Fibroblast of villous mesenchyme (primary cell): ENCODE measurements around the gene TMEM132D. TPM values are rescaled to one million over a fixed set of nuclear protein-coding genes. Genes with fewer than 3 reads are reported as not detected.

Source experiments
- DNase-seq: peaks from one replicate; pipeline ENCODE4 v3.0.0-alpha.2; 2010; ENCODE audit warnings: low read depth
- H3K4me3 ChIP-seq: 2 replicates; pipeline ENCODE4 v1.5.1; 2011; ENCODE audit warnings: low read depth, mild to moderate bottlenecking, low read length
- total RNA-seq: library from RNA; depleted of rRNA; stranded (reverse); fragments of >200 nt; gene quantifications from 2 replicates; pipeline ENCODE4 v1.2.3, GENCODE V29; 2012
- TF ChIP-seq, protein P1 (sequence below): IDR thresholded peaks from 2 replicates; pipeline ENCODE4 v1.5.1; 2012; ENCODE audit warnings: low read depth, mild to moderate bottlenecking, low read length; ENCODE audit not compliant: insufficient read depth

TMEM132D gene
- total RNA-seq, 1 donor, result not detected

GRCh38 chr12:129363041-129363440, 540.8 kb downstream of the TMEM132D start:
- TF ChIP-seq, protein P1, sequence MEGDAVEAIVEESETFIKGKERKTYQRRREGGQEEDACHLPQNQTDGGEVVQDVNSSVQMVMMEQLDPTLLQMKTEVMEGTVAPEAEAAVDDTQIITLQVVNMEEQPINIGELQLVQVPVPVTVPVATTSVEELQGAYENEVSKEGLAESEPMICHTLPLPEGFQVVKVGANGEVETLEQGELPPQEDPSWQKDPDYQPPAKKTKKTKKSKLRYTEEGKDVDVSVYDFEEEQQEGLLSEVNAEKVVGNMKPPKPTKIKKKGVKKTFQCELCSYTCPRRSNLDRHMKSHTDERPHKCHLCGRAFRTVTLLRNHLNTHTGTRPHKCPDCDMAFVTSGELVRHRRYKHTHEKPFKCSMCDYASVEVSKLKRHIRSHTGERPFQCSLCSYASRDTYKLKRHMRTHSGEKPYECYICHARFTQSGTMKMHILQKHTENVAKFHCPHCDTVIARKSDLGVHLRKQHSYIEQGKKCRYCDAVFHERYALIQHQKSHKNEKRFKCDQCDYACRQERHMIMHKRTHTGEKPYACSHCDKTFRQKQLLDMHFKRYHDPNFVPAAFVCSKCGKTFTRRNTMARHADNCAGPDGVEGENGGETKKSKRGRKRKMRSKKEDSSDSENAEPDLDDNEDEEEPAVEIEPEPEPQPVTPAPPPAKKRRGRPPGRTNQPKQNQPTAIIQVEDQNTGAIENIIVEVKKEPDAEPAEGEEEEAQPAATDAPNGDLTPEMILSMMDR, result no peak
- H3K4me3 ChIP-seq, result no peak overlapping the region
- no peak for DNase-seq

DNA sequence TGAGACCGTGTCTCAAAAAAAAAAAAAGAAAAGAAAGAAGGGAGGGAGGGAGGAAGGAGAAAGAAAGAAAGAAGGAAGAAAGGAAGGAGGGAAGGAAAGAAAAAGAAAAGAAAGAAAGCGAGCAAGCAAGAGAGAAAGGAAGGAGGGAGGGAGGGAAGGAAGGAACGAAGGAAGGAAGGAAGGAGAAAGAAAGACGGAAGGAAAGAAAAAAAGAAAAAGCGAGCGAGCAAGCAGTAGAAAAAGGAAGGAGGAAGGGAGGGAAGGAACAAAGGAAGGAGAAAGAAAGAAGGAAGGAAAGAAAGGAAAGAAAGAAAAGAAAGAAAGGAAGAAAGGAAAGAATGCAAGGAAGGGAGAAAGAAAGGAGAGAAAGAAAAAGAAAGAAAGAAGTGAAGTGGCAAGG, 546.6 kb downstream of the TMEM132D start:
- TF ChIP-seq, protein P1, result no peak
- no peak overlapping the region for H3K4me3 ChIP-seq
- DNase-seq, result no peak

GRCh38 chr12:129351481-129351880, 552.3 kb downstream of the TMEM132D start:
- TF ChIP-seq, protein P1, result no peak
- DNase-seq, result no peak
- H3K4me3 ChIP-seq, result no peak overlapping the region

- no peak for DNase-seq
- TF ChIP-seq, protein P1, result no peak
- no peak overlapping the region for H3K4me3 ChIP-seq
These were observed 564.5 kb downstream of the TMEM132D start for GRCh38 chr12:129339336-129339735.

DNA sequence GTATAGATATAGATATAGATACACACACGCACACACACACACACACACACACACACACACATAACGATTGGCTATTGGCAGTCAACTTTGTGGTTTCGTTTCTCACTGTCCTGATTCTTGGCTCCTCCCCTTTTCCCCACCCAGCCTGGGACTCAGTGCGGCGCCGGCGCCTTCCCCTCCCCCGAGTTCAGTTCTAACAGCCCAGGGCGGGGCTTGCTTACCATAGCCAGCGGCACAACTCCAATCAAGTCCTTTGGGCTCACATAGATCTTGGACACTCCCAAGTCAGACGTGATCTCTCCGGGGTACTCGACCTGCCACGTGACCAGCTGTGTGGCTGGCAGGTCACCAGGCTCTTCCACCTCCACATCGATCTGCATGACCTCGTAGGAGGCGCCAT, 566.4 kb downstream of the TMEM132D start:
- no peak for DNase-seq
- no peak overlapping the region for H3K4me3 ChIP-seq
- TF ChIP-seq, protein P1, result no peak

- TF ChIP-seq, protein P1, result no peak
- no peak overlapping the region for H3K4me3 ChIP-seq
- no peak for DNase-seq
These were observed 568.1 kb downstream of the TMEM132D start for GRCh38 chr12:129335773-129336172.

- no peak overlapping the region for H3K4me3 ChIP-seq
- TF ChIP-seq, protein P1, result no peak
- no peak for DNase-seq
These were observed 571.5 kb downstream of the TMEM132D start for GRCh38 chr12:129332286-129332685.
